ENCODE measurements around the gene CEMP1. TPM values are rescaled to one million over a fixed set of nuclear protein-coding genes. Genes with fewer than 3 reads are reported as not detected.
A peak's percentile ranks its signal among the peaks of the same experiment; 100 is the strongest.

The CEMP1 gene
- total and polyA plus RNA-seq, 11 donors, result 0.04 to 0.27 (median 0.18) TPM; not detected in 8

DNA sequence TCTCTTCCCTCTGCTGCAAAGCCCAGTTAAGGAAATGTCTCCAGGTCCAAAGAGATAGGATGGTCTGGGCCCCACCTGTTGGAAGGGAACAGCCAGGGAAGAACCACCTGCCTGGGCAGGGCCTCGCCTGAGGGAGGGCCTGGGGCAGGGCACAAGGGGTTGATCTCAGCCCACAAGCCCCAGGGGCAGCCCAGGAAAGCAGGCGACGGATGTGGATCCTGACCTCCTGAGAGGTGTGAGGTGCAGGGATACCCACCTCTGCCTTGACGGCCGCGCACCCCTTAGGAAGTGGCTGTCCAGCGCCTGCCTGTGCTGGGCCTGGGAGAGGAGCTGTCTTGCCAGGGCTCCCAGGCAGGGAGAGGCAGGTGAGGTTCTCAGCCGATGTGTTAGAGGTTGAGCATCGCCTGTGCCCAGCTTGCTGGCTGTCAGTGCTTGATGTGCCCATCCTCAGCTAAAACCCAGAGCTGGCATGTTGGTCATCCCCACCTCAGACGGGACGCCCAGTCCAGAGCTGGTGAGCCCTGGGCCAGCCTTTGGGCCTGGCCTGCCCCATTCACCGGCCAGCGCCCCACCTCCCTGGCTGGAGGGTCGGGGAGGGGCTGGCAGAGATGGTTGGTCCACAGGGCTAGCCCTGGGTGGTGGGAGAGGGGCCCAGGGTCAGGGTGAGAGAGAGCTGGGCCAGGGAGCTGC is 434 bp downstream of the CEMP1 start:
- 83 to 95% (median 90%) methylated on average over 8 to 14 of the region's 14 CpGs for WGBS, 4 donors
- no peak for TF ChIP-seq POLR2A (IDR thresholded peaks at IDR 0.05)
- TF ChIP-seq, protein P1, sequence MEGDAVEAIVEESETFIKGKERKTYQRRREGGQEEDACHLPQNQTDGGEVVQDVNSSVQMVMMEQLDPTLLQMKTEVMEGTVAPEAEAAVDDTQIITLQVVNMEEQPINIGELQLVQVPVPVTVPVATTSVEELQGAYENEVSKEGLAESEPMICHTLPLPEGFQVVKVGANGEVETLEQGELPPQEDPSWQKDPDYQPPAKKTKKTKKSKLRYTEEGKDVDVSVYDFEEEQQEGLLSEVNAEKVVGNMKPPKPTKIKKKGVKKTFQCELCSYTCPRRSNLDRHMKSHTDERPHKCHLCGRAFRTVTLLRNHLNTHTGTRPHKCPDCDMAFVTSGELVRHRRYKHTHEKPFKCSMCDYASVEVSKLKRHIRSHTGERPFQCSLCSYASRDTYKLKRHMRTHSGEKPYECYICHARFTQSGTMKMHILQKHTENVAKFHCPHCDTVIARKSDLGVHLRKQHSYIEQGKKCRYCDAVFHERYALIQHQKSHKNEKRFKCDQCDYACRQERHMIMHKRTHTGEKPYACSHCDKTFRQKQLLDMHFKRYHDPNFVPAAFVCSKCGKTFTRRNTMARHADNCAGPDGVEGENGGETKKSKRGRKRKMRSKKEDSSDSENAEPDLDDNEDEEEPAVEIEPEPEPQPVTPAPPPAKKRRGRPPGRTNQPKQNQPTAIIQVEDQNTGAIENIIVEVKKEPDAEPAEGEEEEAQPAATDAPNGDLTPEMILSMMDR (IDR thresholded peaks at IDR 0.05), result no peak
- Histone ChIP-seq H3K27ac (peak overlapping the region in 7 of 12 donors; percentile 78 to 97 (median 89)), H3K4me3 (peak overlapping the region in 3 of 12 donors; percentile 59 to 72 (median 71)), H3K27me3 (no peaks in the 10 kb centered on the region), H3K4me1 (peaks cover 0 to 28% (median 10%) of the 10 kb centered on the region in 12 donors), H3K9me3 (no peaks in the 10 kb centered on the region), H3K36me3 (peaks cover 0 to 45% (median 27%) of the 10 kb centered on the region in 9 donors)
- intact Hi-C loops (cut with DNase I), result no loop called here
- DNase-seq (peak in 2 of 5 donors; percentile 10 to 62), ATAC-seq (no peak)

DNA sequence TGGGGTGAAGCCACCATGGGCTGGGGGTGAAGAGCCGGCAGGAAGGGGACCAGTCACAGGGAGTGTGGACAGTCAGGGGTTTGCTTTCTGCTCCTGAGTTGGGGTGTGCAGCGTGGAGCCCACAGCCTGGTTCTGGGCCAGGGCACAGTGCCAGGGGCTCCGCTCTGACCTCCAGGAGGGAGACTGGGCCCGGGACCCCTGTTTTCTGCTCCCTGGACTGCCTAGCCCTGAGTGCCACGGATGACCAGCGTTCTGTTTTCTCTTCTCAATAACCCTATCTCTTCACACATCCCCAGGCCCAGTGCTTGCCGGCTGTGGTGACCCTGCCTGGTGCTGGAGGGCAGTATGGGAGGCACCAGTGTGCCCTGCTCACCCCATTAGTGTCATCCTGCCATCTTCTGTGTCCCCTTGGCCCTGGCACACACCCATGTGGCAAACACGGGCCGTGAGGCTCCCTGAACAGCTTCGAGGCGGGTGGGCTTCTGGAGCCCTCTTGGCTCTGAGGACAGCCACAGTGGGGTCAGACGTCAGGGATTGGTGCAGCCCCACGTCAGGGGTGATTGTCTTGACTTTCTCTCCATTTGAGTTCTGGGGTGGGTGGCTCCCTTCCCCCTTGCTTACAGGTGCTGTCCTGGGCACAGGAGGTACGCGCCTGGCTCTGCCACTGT is 1.1 kb downstream of the CEMP1 start:
- peaks cover 0 to 24% (median 8%) of the 10 kb centered on the region in 12 donors for H3K4me1 ChIP-seq
- DNase-seq, result peak in 1 of 5 donors; percentile 59
- TF ChIP-seq, protein P1 (IDR thresholded peaks at IDR 0.05), result no peak
- no peak for TF ChIP-seq POLR2A (IDR thresholded peaks at IDR 0.05)
- no peak overlapping the region for H3K4me3 ChIP-seq
- no peaks in the 10 kb centered on the region for H3K27me3 ChIP-seq
- ATAC-seq, result no peak
- WGBS, 4 donors, result 86 to 94% (median 91%) methylated on average over 11 to 15 of the region's 15 CpGs
- H3K9me3 ChIP-seq, result no peaks in the 10 kb centered on the region
- H3K36me3 ChIP-seq, result peaks cover 0 to 52% (median 33%) of the 10 kb centered on the region in 9 donors
- intact Hi-C loops (cut with DNase I), result no loop called here
- H3K27ac ChIP-seq, result no peak overlapping the region

DNA sequence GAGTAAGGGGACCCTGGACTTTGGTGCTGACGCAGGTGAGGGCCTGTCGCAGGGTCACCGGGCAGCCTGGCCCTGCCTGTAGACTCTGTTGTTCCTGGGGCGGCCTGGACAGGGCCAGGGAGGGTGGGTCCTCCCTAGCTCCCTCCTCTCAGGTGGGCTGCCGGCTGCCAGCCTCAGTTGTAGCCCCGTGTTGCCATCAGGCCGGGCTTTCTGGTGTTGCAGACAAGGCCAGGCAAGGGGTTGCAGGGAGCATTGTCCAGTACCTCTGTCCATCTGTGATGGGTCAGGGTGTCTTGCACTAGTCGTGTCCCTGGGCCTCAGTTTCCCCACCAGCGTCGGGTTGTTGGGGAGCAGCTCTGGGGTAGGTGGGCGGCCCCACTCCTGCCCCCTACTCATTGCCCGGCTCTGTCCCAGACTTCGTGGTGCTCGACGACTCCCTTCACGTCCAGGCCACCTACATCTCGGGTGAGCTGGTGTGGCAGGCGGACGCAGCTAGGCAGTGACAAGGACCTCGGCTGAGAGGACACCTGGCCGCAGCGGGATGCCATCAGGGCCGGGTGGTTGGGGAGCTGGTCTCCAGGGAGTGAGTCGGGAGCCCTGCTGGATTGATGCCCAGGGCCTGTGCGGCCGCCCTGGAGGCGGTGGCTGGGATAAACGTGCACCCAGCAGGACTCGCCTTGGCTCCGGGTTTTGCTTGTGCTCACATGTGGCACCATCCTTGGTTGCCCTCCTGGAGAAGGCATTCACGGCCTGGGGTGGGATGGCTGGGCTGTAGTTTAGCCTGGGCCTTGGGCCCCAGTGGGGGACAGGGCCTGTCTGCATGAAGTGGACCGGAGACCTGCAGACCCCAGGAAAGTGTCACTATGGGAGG is 1.9 kb downstream of the CEMP1 start:
- peaks cover 0 to 59% (median 41%) of the 10 kb centered on the region in 9 donors for H3K36me3 ChIP-seq
- H3K4me3 ChIP-seq, result no peak overlapping the region
- H3K27me3 ChIP-seq, result no peaks in the 10 kb centered on the region
- DNase-seq, result peak in 2 of 5 donors; percentile 11 to 63
- ATAC-seq, result no peak
- H3K9me3 ChIP-seq, result no peaks in the 10 kb centered on the region
- no peak overlapping the region for H3K27ac ChIP-seq
- 89 to 92% (median 90%) methylated on average over 29 to 32 of the region's 32 CpGs for WGBS, 4 donors
- intact Hi-C loops (cut with DNase I), result no loop called here
- peaks cover 0 to 24% (median 8%) of the 10 kb centered on the region in 12 donors for H3K4me1 ChIP-seq
- TF ChIP-seq, protein P1 (IDR thresholded peaks at IDR 0.05), result no peak
- no peak for TF ChIP-seq POLR2A (IDR thresholded peaks at IDR 0.05)
